Stimulated activated CD4-positive, alpha-beta T cell treated with anti-CD3 and anti-CD28 coated beads, TNF-alpha, amount 100 ng/mL, for 4 hours (primary cell): ENCODE results near the gene NIPSNAP3A.

Experiments
- DNase-seq, 3 experiments: peaks; one replicate each; pipeline ENCODE4 v3.0.0-alpha.2; 2020; ENCODE audit warnings: low read depth in 3 of 3

The NIPSNAP3A gene

DNA sequence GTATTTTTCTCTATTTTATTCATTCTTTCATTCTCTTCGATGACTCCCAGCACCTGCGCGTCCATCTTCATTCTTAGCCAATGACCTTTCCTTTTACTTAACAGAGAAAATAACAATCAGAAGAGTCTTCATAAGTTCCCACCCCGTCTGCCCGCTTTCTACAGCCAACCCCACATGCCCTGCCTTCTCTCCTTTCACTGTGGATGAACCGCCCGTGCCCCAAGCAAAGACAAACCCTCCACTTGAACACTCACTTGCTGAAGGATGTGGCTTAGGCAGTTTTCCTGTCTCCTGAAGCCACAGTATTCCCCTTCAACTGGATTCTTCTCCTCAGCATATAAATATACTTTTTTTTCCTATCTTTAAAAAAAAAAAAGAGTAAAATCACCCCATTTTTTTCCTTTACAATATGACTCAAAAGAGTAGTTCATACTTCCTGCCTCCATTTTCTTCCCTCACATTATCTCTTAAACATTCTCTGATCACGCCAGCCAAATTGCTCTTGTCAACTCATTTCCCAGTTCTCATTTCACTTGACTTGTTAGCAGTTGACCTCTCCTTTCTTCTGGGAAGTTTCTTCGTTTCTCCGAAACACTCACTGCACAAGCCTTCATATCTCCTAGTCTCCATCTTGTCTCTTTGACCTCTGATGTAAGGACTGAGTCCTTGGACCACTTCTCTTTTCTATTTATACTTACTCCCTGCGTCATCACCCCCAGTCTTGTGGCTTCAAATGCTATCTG is 27.5 kb downstream of the NIPSNAP3A start:
- DNase-seq, result no peak

DNA sequence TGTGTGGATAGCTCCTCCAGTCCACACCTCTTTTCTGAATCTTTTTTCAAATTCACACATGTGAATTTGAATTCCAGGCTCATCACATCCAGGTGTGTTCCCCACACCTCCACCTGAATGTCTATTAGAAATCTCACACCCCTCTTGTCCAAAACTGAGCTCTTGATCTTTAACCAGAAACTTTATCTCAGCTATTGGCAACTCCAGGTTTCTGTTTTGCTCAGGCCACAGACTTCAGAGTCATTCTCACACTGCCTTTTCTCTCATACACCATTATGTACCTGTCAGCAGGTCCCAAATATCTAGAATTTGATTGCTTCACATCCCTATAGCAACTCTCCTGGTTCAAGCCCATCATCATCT is 28.1 kb downstream of the NIPSNAP3A start:
- DNase-seq, result no peak

DNA sequence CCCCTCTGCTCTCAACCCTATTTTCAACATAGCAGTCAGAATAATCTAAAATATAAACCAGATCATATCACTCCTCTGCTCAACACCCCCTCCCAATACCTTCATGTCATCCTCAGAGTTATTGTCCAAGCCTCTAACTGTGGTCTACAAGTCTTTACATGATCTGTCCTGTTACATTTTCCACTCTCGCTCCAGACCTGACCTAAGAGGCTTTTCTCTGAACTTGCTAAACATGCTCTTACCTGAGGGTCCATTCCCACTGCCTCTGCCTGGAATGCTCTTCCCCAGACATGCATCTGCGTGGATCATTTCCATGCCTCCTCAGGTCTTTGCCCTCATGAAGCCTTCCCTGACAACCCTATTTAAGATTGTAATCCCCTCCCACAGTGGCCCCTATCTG is 28.5 kb downstream of the NIPSNAP3A start:
- no peak for DNase-seq

DNA sequence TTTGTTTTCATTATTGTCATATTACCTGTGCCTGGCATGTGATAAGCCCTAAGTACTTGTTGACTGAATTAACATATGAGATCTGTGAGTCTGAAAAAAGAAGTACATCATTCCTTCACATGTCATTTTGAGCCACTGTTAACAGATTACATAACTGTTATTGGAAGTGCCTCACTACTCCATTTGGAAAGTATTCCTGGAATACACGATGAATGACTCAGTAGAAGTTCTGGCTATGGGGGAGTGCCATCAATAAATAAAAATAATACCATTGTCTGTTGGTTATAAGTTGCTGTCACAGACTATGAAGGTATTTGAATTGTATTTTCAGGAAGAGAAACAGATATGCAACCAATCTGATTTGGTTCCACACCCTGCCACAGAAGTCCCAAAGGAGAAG is 29.3 kb downstream of the NIPSNAP3A start:
- no peak for DNase-seq

DNA sequence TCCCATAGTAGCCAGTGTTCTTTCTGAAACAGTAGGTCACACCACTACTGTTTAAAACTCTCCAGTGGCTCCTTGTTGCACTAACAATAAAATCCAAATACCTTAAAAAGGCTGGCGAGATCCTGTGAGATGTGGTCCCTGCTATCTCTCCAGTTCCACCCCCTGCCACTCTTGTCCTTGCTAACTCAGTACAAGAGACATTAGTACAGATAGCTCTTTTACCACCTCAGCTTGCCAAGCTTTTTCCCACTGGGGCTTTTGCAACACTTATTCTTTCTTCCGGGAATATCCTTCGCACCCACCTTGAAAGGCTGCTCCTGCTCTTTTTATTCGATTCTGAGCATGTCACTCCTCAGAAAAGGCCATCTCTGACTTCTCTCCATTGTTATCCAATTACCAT is 31.3 kb downstream of the NIPSNAP3A start:
- DNase-seq, result no peak

DNA sequence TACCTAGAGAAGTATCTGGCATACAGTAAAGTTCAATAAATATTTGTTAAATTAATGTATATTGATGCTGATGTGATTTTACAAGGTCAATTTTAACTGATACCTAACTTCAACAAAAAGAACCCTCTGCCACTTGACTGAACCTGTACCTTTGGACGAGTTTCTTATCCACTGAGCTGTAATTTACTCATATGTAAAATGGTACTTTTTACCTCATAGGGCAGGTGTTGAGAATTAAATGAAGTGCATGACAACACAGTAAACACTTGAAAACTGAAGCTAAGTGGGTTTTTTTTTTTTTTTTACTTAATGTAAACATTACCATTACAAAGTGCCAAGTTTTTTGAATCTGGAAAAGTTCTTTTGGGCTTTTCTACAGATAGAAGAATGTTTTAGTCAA is 31.9 kb downstream of the NIPSNAP3A start:
- DNase-seq, result no peak

DNA sequence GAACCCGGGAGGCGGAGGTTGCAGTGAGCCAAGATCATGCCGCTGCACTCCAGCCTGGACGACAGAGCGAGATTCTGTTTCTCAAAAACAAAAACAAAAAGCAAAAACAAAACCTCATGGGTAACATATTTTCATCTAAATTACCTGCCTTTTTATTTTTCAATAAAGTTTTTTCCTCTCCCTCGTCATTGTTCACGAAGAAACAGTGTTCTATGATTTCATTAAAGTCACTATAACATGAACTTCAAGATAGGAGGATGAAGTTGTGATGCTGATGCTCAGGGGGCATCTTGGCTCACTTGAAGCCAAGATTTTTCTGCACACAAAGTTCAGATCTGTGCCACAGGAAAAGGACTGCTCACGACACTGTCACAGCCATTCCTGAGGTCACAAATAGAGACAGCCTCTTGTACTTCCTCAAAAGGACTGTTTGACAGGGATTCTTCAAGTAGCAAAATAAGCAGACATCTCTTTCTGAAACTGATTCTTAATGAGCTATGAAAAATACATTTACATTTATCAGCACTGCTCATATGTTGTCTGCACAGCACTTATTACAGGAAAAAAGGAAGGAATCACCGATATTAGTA is 32.6 kb downstream of the NIPSNAP3A start:
- DNase-seq, result no peak

DNA sequence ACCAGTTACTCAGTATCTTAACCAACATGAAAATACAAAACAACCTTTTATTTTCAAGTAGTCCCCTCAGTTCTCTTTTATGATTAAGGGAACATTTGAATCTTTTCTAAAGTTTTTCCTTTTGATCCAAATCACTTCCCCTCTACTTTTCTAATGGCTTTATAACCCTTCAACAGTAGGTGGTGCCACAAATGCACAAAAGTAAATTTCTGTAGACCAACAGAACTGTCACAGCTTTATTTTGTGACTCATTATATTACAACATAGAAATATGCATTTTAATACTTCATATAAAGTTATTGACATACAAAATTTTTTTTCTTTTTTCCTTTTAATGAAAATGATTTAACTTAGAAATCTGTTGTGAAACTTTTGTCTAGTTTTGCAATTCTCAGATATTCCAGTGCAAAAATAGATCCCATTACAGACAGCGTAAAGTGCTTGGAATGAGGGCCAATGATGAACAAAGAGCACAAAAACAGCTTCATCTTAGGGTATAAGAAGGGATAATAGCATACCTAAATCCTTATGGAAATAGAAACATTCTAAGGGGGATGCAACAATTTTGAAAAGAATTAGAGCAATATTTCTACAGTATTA is 33.4 kb downstream of the NIPSNAP3A start:
- no peak for DNase-seq

DNA sequence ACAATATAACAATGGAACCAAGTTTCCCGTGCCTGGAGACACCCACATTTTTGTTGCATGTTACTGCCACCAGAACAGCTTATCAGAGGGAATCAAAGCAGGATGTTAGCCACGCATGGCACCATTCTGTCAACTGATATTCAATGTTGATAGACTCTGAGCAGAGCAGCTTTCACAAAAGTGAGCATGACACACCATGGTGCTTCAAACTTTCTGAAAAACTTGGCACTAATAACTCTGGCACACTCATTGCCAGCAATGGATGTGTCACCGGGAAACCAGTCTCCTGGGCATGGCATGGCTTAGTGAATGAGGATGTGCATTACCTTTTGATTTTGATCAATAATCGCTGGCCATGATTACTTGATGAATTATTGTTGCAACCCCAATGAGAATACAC is 36.1 kb downstream of the NIPSNAP3A start:
- no peak for DNase-seq

DNA sequence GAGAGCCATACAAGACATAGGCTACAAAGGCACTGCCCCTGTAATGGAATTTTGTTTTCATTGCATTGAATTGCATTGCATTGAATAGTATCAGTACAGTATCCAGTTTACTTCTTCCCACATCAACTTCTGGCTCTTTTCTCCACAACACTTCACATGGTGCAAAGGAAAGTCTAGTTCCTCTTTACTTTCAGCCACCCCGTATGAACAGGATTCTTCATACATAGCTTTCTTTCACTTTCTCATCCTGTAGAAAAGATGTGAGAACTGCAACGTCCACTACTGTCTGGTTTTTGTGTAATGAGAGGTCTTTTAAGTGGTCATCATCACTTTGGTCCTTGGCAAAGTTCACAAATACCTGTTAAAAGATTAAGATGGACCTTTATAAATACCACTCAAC is 36.6 kb downstream of the NIPSNAP3A start:
- no peak for DNase-seq

DNA sequence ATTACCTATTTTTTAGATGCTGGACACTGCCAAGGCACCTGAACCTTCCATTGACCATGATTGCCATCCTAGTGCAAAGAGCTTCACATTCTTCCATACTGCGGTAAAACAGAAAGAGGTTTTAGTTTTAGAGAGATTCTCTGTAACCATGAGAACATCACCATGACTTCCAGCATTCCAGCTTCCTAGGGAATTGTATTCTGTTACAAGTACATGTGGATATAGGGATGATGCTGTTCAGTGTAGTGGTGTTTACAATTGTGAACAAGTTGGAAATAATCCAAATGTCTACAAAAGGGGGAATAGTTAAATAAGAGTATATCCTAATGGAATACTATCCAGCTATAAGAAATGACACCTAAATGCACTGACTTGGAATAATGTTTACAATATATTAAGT is 38.8 kb downstream of the NIPSNAP3A start:
- DNase-seq, result no peak

DNA sequence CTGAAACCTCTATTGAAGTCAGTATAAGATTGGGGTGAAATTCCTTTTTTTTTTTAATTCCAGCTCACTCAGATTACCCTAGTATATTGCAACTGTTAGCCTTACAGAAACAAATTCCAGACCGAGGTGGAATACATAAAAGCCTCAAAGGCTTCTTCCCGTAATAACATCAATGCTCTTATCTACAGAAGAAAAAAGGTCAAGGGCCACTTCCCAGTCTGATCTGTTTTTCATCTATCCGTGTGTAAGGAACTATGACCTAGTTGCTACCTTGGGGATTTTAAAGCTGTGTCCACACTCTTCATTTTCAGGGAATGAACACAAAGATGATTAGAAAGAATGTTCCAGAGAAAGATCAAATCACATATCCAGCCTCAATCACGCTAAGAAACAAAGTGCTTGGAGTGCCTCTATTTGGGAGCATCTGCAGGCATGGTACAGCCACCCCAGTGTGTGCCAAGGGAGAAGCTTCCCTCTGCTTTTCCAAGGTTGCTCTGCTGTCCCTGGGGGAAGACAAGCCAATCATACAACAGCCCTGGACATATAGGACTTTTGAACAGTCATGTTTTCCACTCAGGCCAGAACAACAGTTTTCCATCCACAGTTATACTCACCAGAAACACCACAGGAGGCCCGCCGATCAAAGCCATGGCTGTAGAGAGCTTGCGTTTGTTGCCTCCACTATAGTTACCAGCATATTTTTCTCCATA is 40.0 kb downstream of the NIPSNAP3A start:
- no peak for DNase-seq

DNA sequence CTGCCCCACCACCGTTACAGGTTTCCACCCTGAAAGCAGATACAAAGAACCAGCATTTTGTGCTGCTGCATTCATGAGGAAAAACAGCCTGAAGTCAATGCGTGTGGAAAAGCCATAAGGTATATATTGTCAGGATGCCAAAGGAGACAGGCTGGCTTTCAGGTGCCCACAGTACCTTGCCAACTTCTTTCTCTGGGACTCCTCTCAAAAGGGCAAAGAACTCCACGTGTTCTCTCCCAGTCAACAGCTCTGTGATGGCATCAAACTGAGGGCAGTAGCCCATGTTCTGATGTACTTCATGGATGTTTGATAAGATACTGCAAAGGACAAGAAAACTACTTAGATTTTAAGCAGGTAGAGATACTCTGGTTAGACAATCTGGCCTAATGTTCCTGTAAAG is 40.8 kb downstream of the NIPSNAP3A start:
- DNase-seq, result no peak

DNA sequence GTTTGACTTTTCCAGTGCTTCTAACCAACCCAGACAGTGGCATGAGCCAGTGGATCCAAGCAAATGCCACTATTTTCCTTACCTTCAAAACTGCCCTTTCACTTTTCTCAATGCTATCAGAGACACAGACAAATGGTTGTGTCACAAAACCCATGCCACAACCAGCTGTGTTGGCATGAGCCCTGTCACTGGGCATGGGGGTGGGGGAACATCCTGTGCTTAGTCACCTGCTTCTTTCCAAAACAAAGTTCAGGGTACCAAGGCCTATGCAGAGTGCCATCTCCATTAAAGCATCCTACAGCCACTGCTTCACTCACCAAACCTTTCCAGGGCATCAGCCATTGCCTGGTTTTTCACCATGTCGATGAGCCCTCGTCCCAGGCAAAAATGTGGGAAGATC is 46.6 kb downstream of the NIPSNAP3A start:
- peak in 1 of 3 experiments; percentile 7 for DNase-seq

DNA sequence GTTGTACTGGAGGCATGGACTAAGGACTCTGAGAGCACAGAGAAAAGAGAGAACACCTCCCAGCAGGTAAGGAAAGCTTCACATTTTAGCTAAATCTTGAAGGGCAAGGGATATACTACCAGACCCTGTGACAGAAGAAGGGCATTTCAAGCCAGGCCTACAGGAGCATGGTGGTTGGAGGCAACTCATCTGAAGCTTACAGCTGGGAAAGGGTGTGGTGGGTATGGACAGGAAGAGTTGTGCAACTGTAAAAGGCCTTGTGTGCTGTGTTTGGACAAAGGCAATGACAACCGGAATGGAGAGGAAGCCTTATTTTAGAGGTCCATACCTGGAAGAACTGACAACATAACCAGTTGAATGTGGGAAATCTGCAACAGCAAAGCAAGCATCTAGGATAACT is 47.6 kb downstream of the NIPSNAP3A start:
- DNase-seq, result no peak

DNA sequence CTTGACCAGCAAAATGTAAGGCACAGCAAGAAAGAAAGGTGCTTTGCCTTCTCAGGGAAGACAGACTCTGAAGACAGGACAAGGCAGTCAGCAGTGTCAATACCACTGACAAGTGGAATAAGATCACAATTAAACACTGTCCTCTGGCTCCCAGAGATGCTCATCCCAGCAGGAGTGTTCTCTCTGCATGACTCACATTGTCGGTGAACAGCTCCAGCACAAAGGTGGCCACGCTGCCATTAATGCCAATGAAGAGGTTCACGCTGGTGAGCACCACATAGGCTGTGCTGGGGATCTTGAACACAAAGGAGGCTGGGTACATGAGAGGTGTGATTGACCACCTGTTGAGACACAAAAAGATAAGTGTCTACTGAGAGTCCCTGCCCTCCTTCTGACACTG is 48.4 kb downstream of the NIPSNAP3A start:
- no peak for DNase-seq

DNA sequence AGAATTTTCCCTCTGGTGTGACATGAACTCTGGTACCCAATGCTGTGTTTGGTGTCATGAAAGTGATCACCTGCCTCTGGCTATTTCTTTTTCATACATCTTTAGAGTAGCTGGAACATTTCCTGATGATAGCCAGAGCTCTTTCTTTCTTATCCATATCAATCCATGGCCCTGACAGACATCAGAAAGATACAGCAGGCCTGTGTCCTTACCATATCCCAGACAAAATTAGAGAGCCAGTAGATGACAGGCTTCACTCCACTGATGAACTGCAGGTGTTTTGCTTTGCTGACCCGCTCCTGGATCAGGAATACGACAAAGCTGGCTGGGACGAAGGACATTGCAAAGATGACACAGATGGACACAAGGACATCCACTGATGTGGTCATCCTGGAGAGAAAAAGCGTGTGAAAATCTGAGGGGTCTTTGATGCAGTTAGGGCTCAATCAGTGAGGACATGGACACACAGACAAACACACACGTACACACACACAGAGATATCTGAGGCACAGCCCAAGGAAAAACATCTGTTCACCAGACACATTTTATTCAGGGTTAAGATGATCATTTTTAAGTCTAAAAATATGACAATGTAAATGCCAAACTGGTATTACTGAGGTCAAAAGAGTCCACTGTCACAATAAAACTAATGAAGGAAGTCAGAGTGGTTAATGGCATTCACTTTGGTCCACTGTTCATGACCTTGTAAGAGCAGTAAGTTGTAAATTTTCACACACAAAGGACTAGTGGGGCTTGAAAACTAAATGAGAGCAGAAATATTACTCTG is 50.9 kb downstream of the NIPSNAP3A start:
- DNase-seq, result no peak

DNA sequence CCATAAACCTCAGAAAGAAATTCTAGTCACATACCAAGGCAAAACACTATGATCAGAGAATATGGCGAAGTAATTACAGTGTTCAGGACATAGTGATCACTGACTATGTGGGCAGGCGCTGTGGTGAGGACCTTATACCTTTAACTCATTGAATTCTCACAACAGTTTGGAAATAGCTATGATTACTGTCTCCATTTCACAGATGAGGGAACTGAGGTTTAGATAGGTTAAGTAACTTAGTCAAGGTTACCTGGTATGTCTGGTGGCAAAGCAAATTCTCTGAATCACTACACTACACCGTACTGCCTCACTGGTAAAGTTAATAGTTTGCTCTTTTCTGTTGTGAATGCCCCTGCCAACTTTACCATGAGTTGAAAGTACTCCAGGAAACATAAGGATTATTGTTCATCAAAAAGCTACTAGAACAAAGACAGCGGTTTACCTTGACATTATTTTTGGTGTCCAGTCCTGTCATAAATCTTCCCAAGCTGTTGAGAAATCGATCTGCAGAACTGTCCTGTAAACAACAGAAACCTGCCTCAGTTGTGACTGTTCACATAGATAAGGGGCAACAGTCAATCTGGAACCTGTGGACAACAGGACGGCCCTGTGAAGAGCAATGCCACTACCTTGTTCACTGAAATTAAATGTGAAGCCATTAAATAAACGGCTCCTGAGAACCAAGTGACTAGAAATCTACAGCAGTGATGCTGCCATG is 52.7 kb downstream of the NIPSNAP3A start:
- DNase-seq, result no peak

DNA sequence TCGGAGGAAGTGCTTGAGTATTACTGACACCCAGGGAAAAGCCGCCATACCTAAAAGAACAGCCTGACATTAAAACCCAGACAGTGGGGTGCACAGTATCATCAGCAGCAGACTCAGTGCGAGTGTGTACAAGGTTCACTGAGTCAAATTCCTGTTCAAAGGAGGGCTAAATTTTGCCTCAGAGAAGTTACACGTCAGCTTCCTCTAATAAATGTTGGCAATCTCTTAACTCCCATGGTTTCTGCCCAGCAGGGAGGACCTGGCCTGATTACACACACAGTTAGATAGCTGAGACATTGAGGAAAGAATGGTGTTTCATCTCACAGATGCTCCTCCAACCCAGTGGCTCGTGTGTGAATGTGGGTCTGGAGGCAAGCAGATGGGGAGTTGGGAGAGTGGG is 54.6 kb downstream of the NIPSNAP3A start:
- no peak for DNase-seq

DNA sequence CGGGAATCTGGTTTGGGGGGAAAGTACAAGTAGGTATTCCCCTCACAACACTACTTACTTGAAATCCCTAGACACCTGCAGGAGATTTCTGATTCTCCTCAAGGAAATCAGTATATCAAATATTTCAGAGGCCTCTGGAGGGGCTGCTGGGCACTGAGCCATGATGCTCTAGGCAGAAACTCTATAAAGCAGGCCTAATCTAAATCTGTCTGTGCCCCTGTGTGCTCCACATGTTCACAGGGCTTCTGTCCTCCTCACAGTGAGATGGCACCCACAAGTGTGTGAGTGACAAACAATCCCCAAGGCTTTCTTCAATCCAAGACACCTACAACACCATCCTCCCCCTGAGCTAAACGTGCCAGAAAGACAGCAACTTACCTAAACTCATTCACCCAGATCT is 55.4 kb downstream of the NIPSNAP3A start:
- no peak for DNase-seq

DNA sequence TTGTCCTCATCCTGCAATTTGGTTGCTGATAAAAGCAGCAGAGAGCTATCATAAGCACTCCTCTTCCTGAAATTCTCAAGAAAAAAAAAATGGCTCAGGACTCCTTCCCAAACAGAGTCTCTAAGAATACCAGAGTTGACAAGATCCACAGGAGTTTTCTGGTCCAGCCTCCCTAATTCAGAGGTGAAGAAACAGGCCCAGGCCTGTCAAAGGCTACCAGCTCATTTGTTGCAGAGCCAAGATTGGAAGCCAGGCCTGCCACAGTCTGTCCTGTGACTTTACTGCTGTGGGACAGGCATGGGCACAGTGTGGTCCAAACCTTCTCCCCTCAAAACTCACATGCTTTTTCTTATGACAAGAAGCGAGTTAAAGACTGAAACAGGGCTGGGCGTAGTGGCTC is 58.0 kb downstream of the NIPSNAP3A start:
- DNase-seq, result no peak
